GM12892 (cell line): ENCODE measurements around the gene KIF4B.

Experiments used
- POLR2A ChIP-seq: IDR thresholded peaks from 2 replicates; pipeline ENCODE4 v1.6.1; 2011; ENCODE audit warnings: low read depth, low read length, control low read depth
- POLR2AphosphoS5 ChIP-seq: IDR thresholded peaks from 2 replicates; pipeline ENCODE4 v1.6.1; 2011; ENCODE audit warnings: low read depth, low read length, control low read depth

GRCh38 chr5:155046591-155046990 lies 33.0 kb downstream of the KIF4B start:
- TF ChIP-seq POLR2A (no peak), POLR2AphosphoS5 (no peak)
